Right ventricle myocardium superior (tissue), 1 donor: ENCODE results near the gene AAMDC. TPM values are rescaled to one million over a fixed set of nuclear protein-coding genes. Genes with fewer than 3 reads are reported as not detected.
"Not testable (repeated sequence)": the region's sequence is repeated elsewhere in the genome, so short reads cannot be mapped to it uniquely, and the experiment has no call there.

Experiments
- ATAC-seq: fragments of 200-7000 bp; cut with Tn5 transposase; one replicate; pipeline ENCODE4 v1.9.1; 2020; ENCODE audit warnings: mild to moderate bottlenecking; ENCODE audit not compliant: poor library complexity
- DNase-seq: peaks from one replicate; pipeline ENCODE4 v3.0.0-alpha.2; 2020
- intact Hi-C: fragments of 100-400 bp; cut with DNase I; formaldehyde crosslinking; loops from one replicate; pipeline ENCODE4 v1.11.2; 2022
- total RNA-seq: library from RNA; stranded (reverse); fragmentation: NEBNext Ultra II Directional; extraction: Animal tissue kit (Norgen Biotek cat#: 25700); gene quantifications from one replicate; pipeline ENCODE4 v1.2.1, GENCODE V29; 2021
- donor health status: DM: no; HTN: yes; CAD: no; lungs with severe emphysema.

Gene AAMDC
- total RNA-seq, 1 donor from 2014 or later = 127 TPM

DNA sequence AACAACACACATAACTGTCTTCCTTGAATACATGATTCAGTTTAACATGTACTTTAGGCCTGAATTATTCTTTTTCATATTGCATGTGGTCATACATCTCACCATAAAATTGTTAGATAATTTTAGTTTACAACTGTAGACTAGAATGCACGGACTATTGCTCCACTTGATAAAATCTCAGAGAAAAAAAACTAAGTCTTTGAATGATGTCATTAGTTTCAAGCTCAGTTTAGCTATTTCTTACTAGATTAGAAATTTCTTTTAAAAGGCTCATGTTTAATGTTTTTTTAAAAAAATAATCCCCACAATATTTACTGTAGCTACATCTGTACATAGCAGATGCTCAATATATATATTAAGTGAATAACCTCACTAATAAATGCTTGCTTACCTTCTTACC lies 5.5 kb upstream of the AAMDC start:
- intact Hi-C loops = no loop called here
- DNase-seq (no peak), ATAC-seq (no peak)

DNA sequence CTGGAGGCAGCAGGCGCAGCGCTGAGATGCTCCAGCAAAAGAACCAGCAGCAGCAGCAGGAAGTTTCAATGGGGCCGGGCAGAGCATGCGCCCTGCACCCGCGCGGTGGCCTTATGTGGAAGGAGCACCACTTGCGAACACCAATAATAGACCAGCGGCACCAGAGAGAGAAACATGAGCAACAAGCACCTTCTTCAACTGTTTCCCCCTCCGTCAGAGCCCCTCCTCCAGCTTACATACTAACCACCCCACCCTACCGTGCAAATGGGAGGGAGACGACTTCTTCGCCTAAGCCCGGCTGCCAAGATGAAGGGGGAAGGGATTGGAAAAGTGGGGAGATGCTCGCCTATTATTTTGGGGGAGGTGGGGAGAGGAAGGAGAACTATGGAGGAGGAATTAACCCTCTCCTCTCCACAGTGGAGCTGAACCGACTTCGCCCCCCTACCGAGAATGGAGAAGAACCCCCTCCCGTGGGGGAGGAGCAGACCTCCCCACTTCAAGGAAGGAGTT lies 1.5 kb upstream of the AAMDC start:
- intact Hi-C loops = no loop called here
- ATAC-seq (peak; percentile 61), DNase-seq (peak; percentile 91)

DNA sequence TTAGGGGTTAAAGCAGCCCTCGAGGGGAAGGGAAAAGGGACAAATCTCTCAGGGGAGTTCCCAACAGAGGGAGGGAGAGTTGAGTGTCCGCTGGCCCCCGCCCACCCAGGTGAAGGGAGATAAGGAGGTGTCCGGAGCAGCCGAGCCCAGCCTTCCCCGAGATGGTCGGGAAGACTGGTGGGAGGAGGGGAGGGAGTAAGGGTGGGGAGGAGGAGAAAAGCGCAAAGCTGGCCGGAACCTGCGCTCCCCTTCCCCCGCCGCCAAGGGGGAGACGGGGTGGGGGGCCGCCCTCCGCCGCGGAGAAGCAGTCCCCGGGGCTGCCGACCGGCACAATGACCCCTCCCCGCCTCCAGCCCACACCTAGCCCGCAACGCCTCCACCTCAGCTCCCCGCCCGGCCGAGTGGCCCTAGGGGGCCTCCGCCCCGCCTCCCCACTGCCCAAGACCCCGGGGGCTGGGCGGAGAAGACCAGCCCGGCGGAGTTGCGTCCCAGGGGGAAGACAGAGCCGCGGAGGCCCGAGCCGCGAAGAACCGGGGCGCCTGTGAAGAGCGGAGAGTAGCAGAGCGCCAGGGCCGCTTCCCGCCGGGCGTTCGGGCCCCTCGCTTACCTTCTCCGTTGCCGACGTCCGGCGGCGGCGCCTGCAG lies 901 bp upstream of the AAMDC start:
- intact Hi-C loops = loop anchor here (10.0 kb wide), 1 partner anchor 185 kb away; the partner anchor contains the start of gene CLNS1A
- DNase-seq = peak; percentile 55
- peak; percentile 24 for ATAC-seq

DNA sequence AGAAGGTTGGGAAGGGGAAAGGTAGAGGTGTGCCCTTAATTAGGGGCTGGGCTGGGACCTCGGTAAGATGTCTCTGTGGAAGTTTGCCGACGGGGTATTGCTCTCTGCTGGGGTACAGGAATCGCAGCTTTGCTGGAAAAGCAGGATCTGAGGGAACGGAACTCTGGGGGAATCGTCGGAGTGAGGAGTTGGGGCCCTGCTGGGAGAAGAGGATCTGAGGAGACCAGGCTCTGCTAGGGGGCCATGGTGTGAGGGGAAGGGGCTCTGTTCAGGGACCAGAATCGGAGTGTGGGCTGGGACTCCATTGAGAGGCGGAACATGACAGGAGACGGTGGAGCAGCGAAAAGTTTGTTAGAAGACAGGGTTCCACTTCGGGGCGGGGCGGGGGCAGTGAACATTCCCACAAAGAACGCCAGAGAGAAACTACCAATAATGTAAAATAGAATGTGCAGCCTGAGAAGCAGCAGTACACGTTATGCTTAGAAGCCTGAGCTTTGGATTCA lies 456 bp downstream of the AAMDC start:
- peak; percentile 1 for ATAC-seq
- peak; percentile 43 for DNase-seq
- intact Hi-C loops = loop anchor here (10.0 kb wide), 1 partner anchor 187 kb away; the partner anchor contains the start of gene CLNS1A

DNA sequence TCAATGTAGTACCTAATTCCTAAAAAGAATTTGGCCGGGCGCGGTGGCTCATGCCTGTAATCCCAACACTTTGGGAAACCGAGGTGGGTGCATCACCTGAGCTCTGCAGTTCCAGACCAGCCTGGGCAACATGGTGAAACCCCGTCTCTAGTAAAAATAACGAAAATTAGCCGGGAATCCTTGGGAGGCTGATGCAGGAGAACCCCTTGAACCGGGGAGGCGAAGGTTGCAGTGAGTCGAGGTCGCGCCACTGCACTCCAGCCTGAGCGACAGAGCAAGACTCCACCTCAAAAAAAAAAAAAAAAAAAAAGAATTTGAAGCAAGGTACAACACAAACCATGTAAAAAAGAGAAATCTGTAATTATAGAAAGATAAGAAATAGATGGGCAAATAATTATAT lies 1.2 kb downstream of the AAMDC start:
- not testable (repeated sequence) for ATAC-seq, DNase-seq
- intact Hi-C loops = loop anchor here (10.0 kb wide), 1 partner anchor 187 kb away; the partner anchor contains the start of gene CLNS1A

DNA sequence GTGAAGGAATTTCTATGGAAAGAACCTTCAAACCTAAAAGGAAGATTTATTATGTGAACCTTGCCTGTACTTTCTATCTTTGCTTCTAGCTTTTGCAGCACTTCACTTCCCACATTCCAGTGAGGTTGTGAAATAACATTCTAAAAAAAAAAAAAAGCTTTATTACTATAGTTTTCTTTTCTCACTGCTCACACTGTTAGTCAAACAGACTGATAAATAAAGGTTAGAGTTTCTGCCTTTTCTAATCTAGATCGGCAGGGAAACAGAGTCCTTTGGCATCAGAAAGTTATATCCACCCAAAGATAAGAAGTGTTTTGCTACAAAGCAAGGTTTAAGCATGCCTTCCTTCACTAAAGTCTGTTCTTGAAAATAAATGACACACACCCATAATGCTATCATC lies 2.8 kb downstream of the AAMDC start:
- intact Hi-C loops = loop anchor here (10.0 kb wide), 1 partner anchor 189 kb away; the partner anchor contains the start of gene CLNS1A
- ATAC-seq = no peak
- DNase-seq = no peak

DNA sequence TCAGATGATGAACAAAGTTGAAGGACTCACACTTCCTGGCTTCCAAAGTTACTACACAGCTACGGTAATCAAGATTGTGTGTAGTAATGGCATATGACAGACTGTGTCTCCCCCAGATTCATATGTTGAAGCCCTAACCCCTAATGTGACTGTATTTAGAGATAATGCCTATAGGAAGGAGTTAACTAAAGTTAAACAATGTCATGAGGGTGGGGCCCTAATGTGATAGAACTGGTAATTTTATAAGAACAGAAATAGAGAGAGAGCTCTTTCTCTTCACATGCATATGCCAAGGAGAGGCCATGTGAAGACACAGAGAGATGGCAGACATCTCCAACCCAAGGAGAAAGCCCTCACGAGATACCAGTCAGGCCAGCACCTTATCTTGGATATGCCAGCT lies 8.0 kb downstream of the AAMDC start:
- no peak for DNase-seq
- intact Hi-C loops = loop anchor here (10.0 kb wide), 1 partner anchor 194 kb away; the partner anchor contains the start of gene CLNS1A
- no peak for ATAC-seq

DNA sequence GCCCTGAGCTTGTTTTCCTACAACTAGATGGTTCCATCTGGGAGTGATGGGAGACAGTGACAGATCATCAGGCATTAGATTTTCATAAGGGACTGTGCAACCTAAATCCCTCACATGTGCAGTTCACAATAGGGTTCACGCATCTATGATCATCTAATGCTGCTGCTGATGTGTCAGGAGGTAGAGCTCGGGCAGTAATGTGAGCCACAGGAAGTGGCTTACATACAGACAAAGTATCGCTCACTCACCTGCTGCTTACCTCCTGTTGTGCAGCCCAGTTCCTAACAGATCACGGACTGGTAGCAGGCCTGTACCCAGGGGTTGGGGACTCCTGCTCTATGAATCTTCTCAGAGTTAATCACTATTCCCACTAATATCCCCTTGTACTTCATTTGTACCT lies 12.4 kb downstream of the AAMDC start:
- intact Hi-C loops = no loop called here
- DNase-seq (no peak), ATAC-seq (no peak)

DNA sequence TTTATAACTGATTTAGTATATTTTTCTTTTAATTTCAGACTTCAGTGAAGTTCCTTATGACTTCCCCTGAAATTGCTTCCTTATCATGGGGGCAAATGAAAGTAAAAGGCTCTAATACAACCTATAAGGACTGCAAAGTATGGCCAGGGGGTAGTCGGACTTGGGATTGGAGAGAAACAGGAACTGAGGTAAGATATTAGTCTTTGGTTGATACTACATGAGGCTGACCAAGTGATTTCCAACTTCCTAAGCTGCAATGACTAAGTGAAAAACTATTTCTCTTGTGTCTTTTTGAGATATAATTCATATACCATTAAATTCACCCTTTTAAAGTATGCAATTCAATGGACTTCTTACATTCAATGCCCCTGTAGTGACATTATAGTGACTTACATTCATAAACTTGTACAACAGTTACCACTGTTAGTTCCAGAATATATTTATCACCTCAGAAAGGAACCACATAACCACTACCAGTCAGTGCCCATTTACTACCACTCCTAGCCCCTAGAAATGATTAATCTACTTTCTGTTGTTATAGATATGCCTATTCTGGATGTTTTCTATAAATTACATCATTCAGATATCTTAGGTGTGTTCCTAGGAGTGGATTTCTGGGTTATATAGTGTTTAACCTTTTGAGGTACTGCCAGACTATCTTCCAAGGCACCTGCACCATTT lies 21.6 kb downstream of the AAMDC start:
- ATAC-seq = no peak
- DNase-seq = no peak
- intact Hi-C loops = no loop called here

DNA sequence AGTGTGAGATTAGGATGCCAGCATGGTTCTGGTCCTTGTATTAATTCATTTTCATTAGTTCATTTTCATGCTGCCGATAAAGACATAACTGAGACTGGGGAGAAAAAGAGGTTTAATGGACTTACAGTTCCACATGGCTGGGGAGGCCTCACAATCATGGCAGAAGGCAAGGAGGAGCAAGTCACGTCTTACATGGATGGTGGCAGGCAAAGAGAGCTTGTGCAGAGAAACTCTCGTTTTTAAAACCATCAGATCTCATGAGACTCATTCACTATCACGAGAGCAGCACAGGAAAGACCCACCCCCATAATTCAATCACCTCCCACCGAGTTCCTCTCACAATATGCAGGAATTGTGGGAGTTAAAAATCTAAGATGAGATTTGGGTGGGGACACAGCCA lies 22.8 kb downstream of the AAMDC start:
- DNase-seq, ATAC-seq, intact Hi-C loops: not testable (repeated sequence)

DNA sequence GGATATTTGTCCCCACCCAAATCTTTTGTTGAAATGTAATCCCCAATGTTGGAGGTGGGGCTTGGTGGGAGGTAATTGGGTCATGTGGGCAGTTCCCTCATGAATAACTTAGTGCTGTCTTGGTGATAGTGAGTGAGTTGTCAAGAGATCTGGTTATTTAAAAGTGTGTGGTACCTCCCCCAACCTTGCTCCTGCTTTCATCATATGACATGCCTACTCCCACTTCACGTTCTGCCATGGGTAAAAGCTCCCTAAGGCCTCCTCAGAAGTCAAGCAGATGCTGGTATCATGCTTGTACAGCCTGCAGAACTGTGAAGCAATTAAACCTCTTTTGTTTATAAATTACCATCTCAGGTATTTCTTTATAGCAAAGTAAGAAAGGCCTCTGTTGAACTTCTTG lies 30.6 kb downstream of the AAMDC start:
- no peak for DNase-seq
- intact Hi-C loops = no loop called here
- ATAC-seq = no peak

DNA sequence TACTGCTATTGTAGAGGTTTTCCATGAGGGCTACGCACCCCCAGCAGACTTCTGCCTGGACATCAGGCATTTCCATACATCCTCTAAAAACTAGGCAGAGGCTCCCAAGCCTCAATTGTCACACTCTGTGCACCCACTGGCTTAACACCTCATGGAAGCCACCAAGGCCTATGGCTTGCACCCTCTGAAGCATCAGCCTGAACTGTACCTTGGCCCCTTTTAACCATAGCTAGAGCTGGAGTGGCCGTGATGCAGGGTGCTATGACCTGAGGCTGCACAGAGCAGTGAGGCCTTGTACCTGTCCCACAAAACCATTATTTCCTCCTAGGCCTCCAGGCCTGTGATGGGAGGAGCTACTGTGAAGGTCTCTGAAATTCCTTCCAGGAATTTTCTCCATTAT lies 33.9 kb downstream of the AAMDC start:
- DNase-seq = no peak
- ATAC-seq = no peak
- intact Hi-C loops = no loop called here

DNA sequence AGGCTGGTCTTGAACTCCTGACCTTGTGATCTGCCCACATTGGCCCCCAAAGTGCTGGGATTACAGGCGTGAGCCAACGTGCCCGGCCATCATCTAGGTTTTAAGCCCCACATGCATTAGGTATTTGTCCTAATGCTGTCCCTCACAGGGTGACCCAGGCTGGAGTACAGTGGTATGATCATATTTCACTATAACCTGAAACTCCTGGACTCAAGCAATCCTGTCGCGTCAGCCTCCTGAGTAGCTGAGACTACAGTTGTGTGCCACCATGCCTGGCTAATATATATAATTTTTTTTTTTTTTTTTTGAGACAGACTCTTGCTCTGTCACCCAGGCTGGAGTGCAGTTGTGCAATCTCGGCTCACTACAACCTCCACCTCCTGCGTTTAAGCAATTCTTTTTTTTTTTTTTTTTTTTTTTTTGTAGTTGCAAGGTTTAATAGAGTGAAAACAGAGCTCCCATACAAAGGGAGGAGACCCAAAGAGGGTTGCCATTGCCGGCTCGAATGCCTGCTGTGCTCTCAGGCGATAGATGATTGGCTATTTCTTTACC lies 37.0 kb downstream of the AAMDC start:
- DNase-seq, ATAC-seq, intact Hi-C loops: not testable (repeated sequence)

DNA sequence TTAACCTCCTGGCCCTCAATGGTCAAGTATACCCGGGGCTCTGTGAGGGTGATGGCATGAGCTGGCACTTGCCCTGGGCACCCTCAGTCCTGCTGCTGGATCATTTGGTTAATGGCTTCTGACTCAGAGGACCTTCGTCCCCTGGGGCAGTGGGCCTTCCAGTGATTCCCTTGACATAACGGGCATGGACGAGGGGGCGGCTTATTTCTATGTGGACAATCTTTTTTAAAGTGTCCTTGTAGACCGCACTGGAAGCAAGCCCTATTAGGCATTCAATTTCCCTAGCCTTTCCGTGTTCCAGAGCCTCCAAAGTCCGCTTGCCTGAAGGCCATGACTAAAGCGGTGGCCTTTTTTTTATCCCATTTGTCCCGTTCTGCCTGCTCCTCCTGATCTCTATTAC lies 40.5 kb downstream of the AAMDC start:
- ATAC-seq, DNase-seq, intact Hi-C loops: not testable (repeated sequence)

DNA sequence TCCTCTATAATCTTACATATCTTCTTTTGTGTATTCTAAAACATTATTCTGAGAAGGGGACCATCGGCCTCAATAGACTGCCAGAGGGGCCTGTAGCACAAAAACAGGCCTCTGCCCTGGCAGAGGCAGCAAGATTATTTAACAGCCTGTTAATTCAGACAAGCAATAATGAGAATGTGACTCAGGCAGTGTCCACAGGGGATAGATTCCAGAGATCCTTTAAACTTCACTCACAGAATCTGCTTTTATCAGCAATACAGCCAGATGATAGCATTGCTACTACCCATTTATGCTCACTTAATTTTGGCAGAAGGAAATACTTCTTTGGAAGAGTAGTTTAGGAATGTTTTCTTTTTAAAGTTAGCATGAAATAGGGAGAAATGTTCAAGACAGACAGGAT lies 44.9 kb downstream of the AAMDC start:
- DNase-seq (no peak), ATAC-seq (peak; percentile 39)
- intact Hi-C loops = no loop called here

DNA sequence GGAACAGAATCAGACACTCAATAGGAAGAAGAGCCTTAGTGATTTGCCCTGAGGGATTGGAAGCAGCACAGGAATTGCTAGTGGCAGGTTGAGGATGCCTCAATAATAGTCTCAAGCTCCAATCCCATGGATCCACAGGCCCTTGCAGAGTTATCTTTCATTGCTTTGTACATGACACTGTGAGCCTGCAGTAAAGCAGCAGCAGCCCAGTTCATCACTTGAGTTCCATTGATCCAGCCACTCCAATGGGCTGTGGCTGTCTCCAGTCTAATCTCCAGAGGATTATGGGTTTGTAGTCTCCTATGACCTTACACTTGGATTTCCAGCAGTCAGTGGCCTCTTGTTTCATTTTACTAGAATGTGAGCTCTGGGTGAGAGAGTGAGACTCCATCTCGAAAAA lies 45.4 kb downstream of the AAMDC start:
- intact Hi-C loops = no loop called here
- ATAC-seq (no peak), DNase-seq (no peak)

DNA sequence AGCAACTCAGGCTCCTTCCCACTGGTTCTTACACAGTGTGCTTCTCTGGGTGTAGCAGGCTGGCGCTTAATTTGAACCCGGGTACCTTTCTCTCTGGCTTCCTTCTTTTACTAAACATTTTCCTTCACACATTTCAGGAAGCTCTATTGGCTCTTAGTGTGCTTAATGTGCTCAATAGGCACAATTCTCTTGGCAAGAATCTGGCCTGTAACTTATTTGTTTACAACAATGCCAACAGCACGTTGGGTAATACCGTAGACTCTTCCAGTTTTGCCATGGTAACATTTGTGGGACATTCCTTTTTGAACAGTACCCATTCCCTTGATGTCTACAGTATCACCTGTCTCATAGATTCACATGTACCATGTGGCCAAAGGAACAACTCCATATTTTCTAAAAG lies 47.8 kb downstream of the AAMDC start:
- DNase-seq = no peak
- ATAC-seq = no peak
- intact Hi-C loops = no loop called here

DNA sequence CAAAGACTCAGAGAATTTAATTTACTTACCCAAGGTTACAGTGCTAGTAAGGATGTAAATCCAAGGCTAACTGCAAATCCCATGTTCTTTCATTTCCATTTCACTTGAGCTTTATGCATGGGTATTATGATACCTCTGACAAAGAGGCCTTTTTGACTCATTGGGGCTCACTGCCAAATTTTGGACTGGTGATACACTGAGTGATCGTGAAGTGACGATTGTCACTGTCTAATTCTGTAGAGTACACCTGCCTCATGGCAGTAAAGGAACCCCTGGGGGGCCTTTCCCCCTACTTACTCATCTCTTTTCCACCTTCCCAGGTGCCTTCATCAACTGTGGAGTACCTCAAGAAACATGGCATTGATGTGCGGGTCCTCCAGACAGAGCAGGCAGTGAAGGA lies 50.9 kb downstream of the AAMDC start:
- intact Hi-C loops = no loop called here
- no peak for ATAC-seq

DNA sequence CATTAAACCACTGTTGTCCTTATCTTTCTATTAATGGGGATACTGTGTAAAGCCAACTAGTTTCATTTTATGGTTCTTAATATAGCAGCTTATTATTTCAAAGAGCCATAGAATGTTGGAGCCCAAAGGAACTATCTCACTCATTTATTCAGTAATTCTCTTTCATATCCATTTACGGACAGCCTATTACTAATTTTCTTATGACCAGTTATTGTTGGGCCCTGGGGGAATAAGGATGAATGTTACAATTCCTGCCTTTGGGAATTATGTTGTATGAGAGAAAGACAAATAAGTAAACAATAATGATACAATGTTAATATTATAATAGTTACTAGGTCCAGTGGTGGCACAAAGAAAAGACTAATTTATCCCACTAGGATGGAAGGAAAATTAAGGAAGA lies 52.4 kb downstream of the AAMDC start:
- DNase-seq = no peak
- intact Hi-C loops = no loop called here
- no peak for ATAC-seq

More for the DNA sequence above, 50.9 kb downstream of the AAMDC start:
- DNase-seq = no peak
